PC-9 (cell line): ENCODE results near the gene TMEM44. TPM values are rescaled to one million over a fixed set of nuclear protein-coding genes. Genes with fewer than 3 reads are reported as not detected.
A peak's percentile ranks its signal among the peaks of the same experiment; 100 is the strongest.

Experiments
- BruUV-seq: library from RNA; stranded (reverse); fragments of 400-500 nt; replicated peaks from 2 replicates; lab custom pipeline; 2021; lab: Mats Ljungman, UMichigan
- CTCF ChIA-PET: fragments of 300-600 bp; sonication (Branson Sonifier 250); formaldehyde crosslinking; loops from one replicate; lab custom pipeline; 2022; ENCODE audit warnings: antibody characterized with exemption; lab: Charles Lee
- POLR2A ChIA-PET: fragments of 300-600 bp; sonication (Branson Sonifier 250); formaldehyde crosslinking; loops from one replicate; lab custom pipeline; 2022; ENCODE audit warnings: antibody characterized with exemption; ENCODE audit not compliant: unreplicated experiment; lab: Charles Lee
- DNase-seq, 2 experiments: peaks; one replicate each; pipeline versions ENCODE4 v3.0.0 to v3.0.0-alpha.2; 2015 to 2022; ENCODE audit warnings: mixed read lengths in 1 of 2
- H2AFZ ChIP-seq: fragments of 200-600 bp; sonication (generic); 2 replicates; pipeline ENCODE4 v1.8.1; 2017; ENCODE audit warnings: antibody characterized with exemption
- H3F3A ChIP-seq: fragments of 200-600 bp; sonication (generic); 2 replicates; pipeline ENCODE4 v1.8.1; 2017; ENCODE audit warnings: antibody characterized with exemption, mild to moderate bottlenecking, low read depth; ENCODE audit not compliant: insufficient read depth
- H3K27ac ChIP-seq: fragments of 200-600 bp; sonication (generic); 2 replicates; pipeline ENCODE4 v1.6.1; 2016; ENCODE audit warnings: mixed run types
- H3K27me3 ChIP-seq: fragments of 200-600 bp; sonication (generic); 2 replicates; pipeline ENCODE4 v1.6.1; 2016; ENCODE audit warnings: low read depth, mixed run types; ENCODE audit not compliant: insufficient read depth
- H3K36me3 ChIP-seq: fragments of 200-600 bp; sonication (generic); 2 replicates; pipeline ENCODE4 v1.6.1; 2016; ENCODE audit warnings: low read depth, mixed run types
- H3K4me1 ChIP-seq: fragments of 200-600 bp; sonication (generic); replicated peaks from 2 replicates; pipeline ENCODE4 v1.6.1; 2016; ENCODE audit warnings: mixed run types; ENCODE audit not compliant: insufficient read depth
- H3K4me2 ChIP-seq: fragments of 200-600 bp; sonication (generic); 2 replicates; pipeline ENCODE4 v1.6.1; 2017; ENCODE audit warnings: mixed run types
- H3K4me3 ChIP-seq: fragments of 200-600 bp; sonication (generic); 2 replicates; pipeline ENCODE4 v1.6.1; 2016; ENCODE audit warnings: mixed run types
- H3K79me2 ChIP-seq: fragments of 200-600 bp; sonication (generic); 2 replicates; pipeline ENCODE4 v1.6.1; 2017; ENCODE audit warnings: low read depth, mixed run types
- H3K9me2 ChIP-seq: fragments of 200-600 bp; sonication (generic); 2 replicates; pipeline ENCODE4 v1.8.1; 2017; ENCODE audit warnings: mild to moderate bottlenecking; ENCODE audit not compliant: insufficient read depth
- H3K9me3 ChIP-seq: fragments of 200-600 bp; sonication (generic); 2 replicates; pipeline ENCODE4 v1.8.1; 2016; ENCODE audit warnings: low read depth; ENCODE audit not compliant: insufficient read depth
- H4K20me1 ChIP-seq: fragments of 200-600 bp; sonication (generic); 2 replicates; pipeline ENCODE4 v1.8.1; 2017; ENCODE audit not compliant: insufficient read depth
- CTCF ChIP-seq: fragments of 200-600 bp; sonication (generic); conservative IDR thresholded peaks from 2 replicates; pipeline ENCODE4 v1.6.1; 2017; ENCODE audit warnings: mixed run types, antibody characterized with exemption, mild to moderate bottlenecking, moderate library complexity
- EZH2 ChIP-seq: fragments of 200-600 bp; sonication (generic); IDR thresholded peaks from 2 replicates; pipeline ENCODE4 v1.8.0; 2017; ENCODE audit warnings: antibody characterized with exemption, low read depth
- intact Hi-C: fragments of 100-400 bp; cut with micrococcal nuclease; formaldehyde crosslinking; loops from one replicate; pipeline ENCODE4 v1.10.0; 2022; ENCODE audit not compliant: unreplicated experiment
- total RNA-seq: library from RNA; stranded (reverse); gene quantifications from 2 replicates; pipeline ENCODE4 v1.2.3, GENCODE V29; 2021

Gene TMEM44
- total RNA-seq, 1 experiment from 2014 or later: 37.5 TPM

DNA sequence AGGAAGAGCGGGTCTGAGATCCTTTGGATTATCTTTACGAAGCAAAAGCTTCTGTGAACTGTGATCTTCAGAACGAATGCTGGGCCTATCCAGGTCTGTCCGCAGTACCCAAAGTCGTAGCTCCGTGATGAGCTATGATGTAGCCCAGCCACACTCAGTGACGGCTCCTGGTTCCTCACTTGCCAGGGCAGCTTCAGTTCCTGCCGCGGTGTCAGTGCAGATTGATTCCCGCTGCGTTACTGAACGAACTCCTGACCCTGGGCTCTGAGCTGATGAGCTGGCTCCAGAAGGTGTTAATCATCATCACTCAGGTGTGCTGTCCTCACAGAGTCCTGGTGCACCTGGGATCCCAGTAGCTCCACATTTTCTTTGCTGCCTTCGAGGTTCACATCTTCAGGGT lies 45.0 kb downstream of the TMEM44 start:
- TF ChIP-seq CTCF (no peak), EZH2 (no peak)
- no TSS peak for BruUV-seq
- ChIA-PET CTCF (interaction anchor here (0.6 to 0.9 kb wide), 2 partner anchors 66 to 1316 kb away, joined by 3 to 4 read pairs; no protein-coding TSS in a partner anchor), POLR2A (interaction anchor here (0.6 to 0.8 kb wide), 3 partner anchors 66 to 104 kb away, joined by 3 to 8 read pairs (median 3); no protein-coding TSS in a partner anchor)
- Histone ChIP-seq H3K9me3 (no peaks in the 10 kb centered on the region), H3K79me2 (peaks cover 14% of the 10 kb centered on the region), H4K20me1 (no peaks in the 10 kb centered on the region), H3K4me3 (no peak overlapping the region), H3K27me3 (no peaks in the 10 kb centered on the region), H3K36me3 (peaks cover 5% of the 10 kb centered on the region; the same call in 1 of the 2 replicates), H3K27ac (no peak overlapping the region), H3K9me2 (no peaks in the 10 kb centered on the region), H3K4me2 (no peak overlapping the region), H2AFZ (no peak overlapping the region), H3K4me1 (peaks cover 23% of the 10 kb centered on the region), H3F3A (peaks cover 57% of the 10 kb centered on the region)
- intact Hi-C loops: no loop called here
- DNase-seq: no peak

DNA sequence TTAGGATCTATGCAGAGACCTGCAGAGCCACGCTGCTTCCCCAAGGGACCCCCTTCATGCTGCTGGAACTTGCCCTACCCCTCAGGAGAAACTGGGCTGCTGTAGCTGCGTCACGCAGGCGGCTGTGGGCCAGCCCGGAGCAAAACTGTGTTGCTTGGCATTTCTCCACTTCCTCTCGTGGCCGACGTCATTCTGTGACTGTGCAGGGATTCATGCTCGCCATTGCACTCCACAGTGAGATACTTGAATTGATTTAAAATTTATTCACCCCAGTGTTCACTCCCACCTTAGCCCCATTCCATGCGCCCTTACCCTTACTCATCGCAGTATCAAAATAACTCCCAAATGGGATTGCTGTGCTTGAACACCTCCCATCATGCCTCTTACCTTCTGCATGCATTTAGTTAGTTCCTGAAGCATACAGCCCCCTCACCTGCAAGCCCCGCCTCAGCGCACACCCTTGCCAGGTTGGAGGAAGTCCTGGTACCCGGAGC lies 45.7 kb downstream of the TMEM44 start:
- no peaks in the 10 kb centered on the region for H3K27me3 ChIP-seq
- no peak overlapping the region for H2AFZ ChIP-seq
- intact Hi-C loops: no loop called here
- TF ChIP-seq CTCF: no peak
- no peak for TF ChIP-seq EZH2
- H3K4me3 ChIP-seq: no peak overlapping the region
- H3K4me1 ChIP-seq: peaks cover 18% of the 10 kb centered on the region
- CTCF ChIA-PET: interaction anchor here (0.6 to 0.9 kb wide), 2 partner anchors 65 to 1317 kb away, joined by 3 to 4 read pairs; no protein-coding TSS in a partner anchor
- no peaks in the 10 kb centered on the region for H3K9me2 ChIP-seq
- POLR2A ChIA-PET: interaction anchor here (0.6 to 0.8 kb wide), 2 partner anchors 102 to 103 kb away, joined by 3 to 8 read pairs; no protein-coding TSS in a partner anchor
- no peak overlapping the region for H3K4me2 ChIP-seq
- H3K36me3 ChIP-seq: peaks cover 5% of the 10 kb centered on the region; the same call in 1 of the 2 replicates
- H3K79me2 ChIP-seq: peaks cover 14% of the 10 kb centered on the region
- H4K20me1 ChIP-seq: no peaks in the 10 kb centered on the region
- BruUV-seq: no TSS peak
- peaks cover 54% of the 10 kb centered on the region for H3F3A ChIP-seq
- no peak overlapping the region for H3K27ac ChIP-seq
- H3K9me3 ChIP-seq: no peaks in the 10 kb centered on the region
- DNase-seq: no peak

DNA sequence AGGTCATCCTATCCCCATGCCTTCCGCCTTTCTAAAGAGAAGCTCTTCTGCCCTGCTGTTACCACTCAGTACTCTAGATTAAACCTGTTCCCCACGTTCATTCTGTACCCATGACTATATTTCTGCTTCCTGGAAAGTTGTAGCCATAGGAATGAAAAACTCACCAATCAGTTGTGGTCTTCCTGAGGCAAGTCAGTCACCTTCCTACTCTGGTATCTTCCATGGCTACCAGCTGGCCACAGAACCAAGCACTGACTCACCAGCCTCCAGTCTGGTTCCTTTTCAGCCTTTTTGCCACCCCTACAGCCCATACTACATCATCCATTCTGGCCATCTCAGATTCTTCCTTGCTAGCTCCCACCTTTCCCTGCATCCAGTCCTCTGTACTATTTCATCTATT lies 46.4 kb downstream of the TMEM44 start:
- intact Hi-C loops: no loop called here
- H3K4me2 ChIP-seq: no peak overlapping the region
- DNase-seq: peak in 1 of 2 experiments; percentile 46

More for the DNA sequence above, 46.4 kb downstream of the TMEM44 start:
- Histone ChIP-seq H3F3A (peaks cover 53% of the 10 kb centered on the region), H3K9me3 (no peaks in the 10 kb centered on the region), H4K20me1 (no peaks in the 10 kb centered on the region), H3K4me3 (no peak overlapping the region), H3K36me3 (peaks cover 5% of the 10 kb centered on the region; the same call in 1 of the 2 replicates), H2AFZ (no peak overlapping the region), H3K9me2 (no peaks in the 10 kb centered on the region), H3K27me3 (no peaks in the 10 kb centered on the region), H3K4me1 (peaks cover 14% of the 10 kb centered on the region), H3K27ac (no peak overlapping the region), H3K79me2 (peaks cover 14% of the 10 kb centered on the region)
- TF ChIP-seq EZH2: no peak
- no peak for TF ChIP-seq CTCF
- CTCF ChIA-PET: no interaction called here
- no TSS peak for BruUV-seq
- POLR2A ChIA-PET: interaction anchor here (0.5 to 0.6 kb wide), 2 partner anchors 31 to 99 kb away, joined by 3 to 5 read pairs; no protein-coding TSS in a partner anchor
